CD14-positive monocyte (primary cell): ENCODE results near the gene PRRX2. TPM values are rescaled to one million over a fixed set of nuclear protein-coding genes. Genes with fewer than 3 reads are reported as not detected.

Experiments used
- DNase-seq, 3 donors: peaks; one replicate each; pipeline ENCODE4 v3.0.0-alpha.2; 2011 to 2022
- H2AFZ ChIP-seq: 2 replicates; pipeline ENCODE4 v1.6.0; 2012; ENCODE audit warnings: mild to moderate bottlenecking, low read depth, low read length, inconsistent platforms; ENCODE audit not compliant: insufficient read depth, poor library complexity, severe bottlenecking
- H3K27ac ChIP-seq, 2 donors: 1 replicate in 1 of 2; 2 replicates in 1 of 2; pipeline ENCODE4 v1.5.1; 2012 to 2013; ENCODE audit warnings: low read length in 2 of 2, control low read depth in 1 of 2, inconsistent platforms in 1 of 2, low read depth in 1 of 2, mild to moderate bottlenecking in 1 of 2
- H3K27me3 ChIP-seq, 2 donors: one replicate each; pipeline versions ENCODE4 v1.6.0 to v1.6.1; 2011 to 2013; ENCODE audit warnings: low read length in 2 of 2; ENCODE audit not compliant: control insufficient read depth in 2 of 2, insufficient read depth in 2 of 2
- H3K36me3 ChIP-seq, 2 donors: replicated peaks in 1 of 2; 1 replicate in 1 of 2; 2 replicates in 1 of 2; pipeline versions ENCODE4 v1.5.1 to v1.6.1; 2012 to 2013; ENCODE audit warnings: low read length in 2 of 2, control low read depth in 1 of 2, inconsistent platforms in 1 of 2, mild to moderate bottlenecking in 1 of 2; ENCODE audit not compliant: insufficient read depth in 2 of 2, control insufficient read depth in 1 of 2
- H3K4me1 ChIP-seq, 2 donors: 1 replicate in 1 of 2; 2 replicates in 1 of 2; pipeline versions ENCODE4 v1.5.1 to v1.6.1; 2012 to 2013; ENCODE audit warnings: low read length in 2 of 2, control low read depth in 1 of 2, inconsistent platforms in 1 of 2, mild to moderate bottlenecking in 1 of 2, moderate library complexity in 1 of 2; ENCODE audit not compliant: insufficient read depth in 2 of 2, control insufficient read depth in 1 of 2
- H3K4me2 ChIP-seq: replicated peaks from 2 replicates; pipeline ENCODE3; 2012; ENCODE audit warnings: low read length, moderate library complexity, mild to moderate bottlenecking; ENCODE audit not compliant: poor library complexity, severe bottlenecking; ENCODE audit errors: extremely low read depth
- H3K4me3 ChIP-seq, 3 experiments: fragments of 200-600 bp in 1 of 3; sonication (generic) in 1 of 3; replicated peaks in 1 of 3; 1 replicate in 2 of 3; 2 replicates in 1 of 3; pipeline ENCODE4 v1.5.1; 2011 to 2013; ENCODE audit warnings: low read length in 3 of 3, mild to moderate bottlenecking in 3 of 3, control low read depth in 2 of 3, low read depth in 2 of 3, inconsistent platforms in 1 of 3, moderate library complexity in 1 of 3
- H3K79me2 ChIP-seq: 2 replicates; pipeline ENCODE4 v1.6.0; 2012; ENCODE audit warnings: mild to moderate bottlenecking, control low read depth, inconsistent platforms, low read length, moderate library complexity; ENCODE audit not compliant: insufficient read depth
- H3K9ac ChIP-seq: 2 replicates; pipeline ENCODE4 v1.6.0; 2017; ENCODE audit warnings: low read length, mild to moderate bottlenecking; ENCODE audit not compliant: insufficient read depth, poor library complexity, severe bottlenecking
- H3K9me3 ChIP-seq, 2 donors: replicated peaks in 1 of 2; 1 replicate in 1 of 2; 2 replicates in 1 of 2; pipeline versions ENCODE4 v1.5.1 to v1.6.1; 2012 to 2013; ENCODE audit warnings: low read length in 2 of 2, control low read depth in 1 of 2; ENCODE audit not compliant: control insufficient read depth in 1 of 2, insufficient read depth in 1 of 2
- H4K20me1 ChIP-seq: 2 replicates; pipeline ENCODE4 v1.6.0; 2012; ENCODE audit warnings: mild to moderate bottlenecking, low read length, control low read depth, moderate library complexity; ENCODE audit not compliant: insufficient read depth
- H3K27ac Mint-ChIP-seq, 7 donors: one replicate each; pipeline ENCODE4 v1.8.0; 2020; ENCODE audit warnings: mild to moderate bottlenecking in 7 of 7, mixed read lengths in 7 of 7, moderate library complexity in 6 of 7, inconsistent platforms in 2 of 7
- H3K27me3 Mint-ChIP-seq, 3 donors: one replicate each; pipeline ENCODE4 v1.8.0; 2021 to 2022; ENCODE audit warnings: low read depth in 3 of 3, mild to moderate bottlenecking in 3 of 3, mixed read lengths in 3 of 3, moderate library complexity in 3 of 3, inconsistent platforms in 1 of 3
- H3K36me3 Mint-ChIP-seq, 2 donors: one replicate each; pipeline ENCODE4 v1.8.0; 2020; ENCODE audit warnings: mixed read lengths in 2 of 2, inconsistent platforms in 1 of 2, mild to moderate bottlenecking in 1 of 2
- H3K4me1 Mint-ChIP-seq: one replicate; pipeline ENCODE4 v1.8.0; 2020; ENCODE audit warnings: mild to moderate bottlenecking, mixed read lengths
- H3K4me3 Mint-ChIP-seq, 2 donors: one replicate each; pipeline ENCODE4 v1.8.0; 2020; ENCODE audit warnings: mild to moderate bottlenecking in 2 of 2, mixed read lengths in 2 of 2, moderate library complexity in 1 of 2
- H3K9me3 Mint-ChIP-seq, 7 donors: one replicate each; pipeline ENCODE4 v1.8.0; 2020 to 2022; ENCODE audit warnings: mixed read lengths in 7 of 7, mild to moderate bottlenecking in 6 of 7, moderate library complexity in 6 of 7, inconsistent platforms in 2 of 7
- CTCF ChIP-seq: fragments of 200-600 bp; IDR thresholded peaks from one replicate; pipeline ENCODE4 v1.8.0; 2022; ENCODE audit warnings: antibody characterized with exemption, mild to moderate bottlenecking
- WGBS: methylation state at CpG from one replicate; pipeline ENCODE4 v1.1.5; 2013; ENCODE audit warnings: missing lambda C conversion rate; ENCODE audit not compliant: insufficient coverage; 5-methylcytosine and 5-hydroxymethylcytosine counted together
- intact Hi-C, 2 donors: fragments of 100-400 bp; cut with micrococcal nuclease; formaldehyde crosslinking; loops; one replicate each; pipeline versions ENCODE4 v1.15.0 to v1.15.1; 2023
- polyA plus RNA-seq, 3 donors: library from polyadenylated mRNA; depleted of rRNA in 1 of 3; unstranded in 2 of 3; stranded (reverse) in 1 of 3; fragments of 300-500 nt in 2 of 3; fragments of >200 nt in 1 of 3; fragmentation: Illumina TruSeq in 2 of 3; gene quantifications; 1 replicate in 2 of 3; 2 replicates in 1 of 3; pipeline ENCODE4 v1.2.3, GENCODE V29; 2012 to 2021

Gene PRRX2
- polyA plus RNA-seq, 3 donors = not detected

- TF ChIP-seq CTCF = no peak
- Mint-ChIP-seq H3K9me3 (peaks cover 0 to 4% (median 1%) of the 10 kb centered on the region in 7 donors), H3K4me1 (peaks cover 31% of the 10 kb centered on the region), H3K27me3 (peaks cover 0 to 11% (median 0%) of the 10 kb centered on the region in 3 donors), H3K4me3 (no peak overlapping the region), H3K27ac (peak overlapping the region in 1 of 7 donors; percentile 63), H3K36me3 (peaks cover 2% of the 10 kb centered on the region in 2 donors)
- Histone ChIP-seq H3K9me3 (no peaks in the 10 kb centered on the region), H3K9ac (no peak overlapping the region), H3K79me2 (no peaks in the 10 kb centered on the region), H4K20me1 (no peaks in the 10 kb centered on the region), H3K36me3 (no peaks in the 10 kb centered on the region), H3K4me1 (peaks cover 21 to 28% of the 10 kb centered on the region in 2 donors), H3K4me2 (no peak overlapping the region), H3K4me3 (no peak overlapping the region), H2AFZ (no peak overlapping the region), H3K27me3 (no peaks in the 10 kb centered on the region), H3K27ac (no peak overlapping the region)
- 100% methylated on average over 2 of the region's 4 CpGs for WGBS
- intact Hi-C loops = no loop called here
- no peak for DNase-seq
These were observed 100.4 kb downstream of the PRRX2 start for GRCh38 chr9:129765764-129766317.

- Histone ChIP-seq H2AFZ (no peak overlapping the region), H4K20me1 (no peaks in the 10 kb centered on the region), H3K4me1 (peaks cover 10 to 15% of the 10 kb centered on the region in 2 donors), H3K79me2 (no peaks in the 10 kb centered on the region), H3K4me3 (no peak overlapping the region), H3K27ac (no peak overlapping the region), H3K4me2 (no peak overlapping the region), H3K27me3 (no peaks in the 10 kb centered on the region), H3K36me3 (no peaks in the 10 kb centered on the region), H3K9ac (no peak overlapping the region), H3K9me3 (no peaks in the 10 kb centered on the region)
- H3K4me1 Mint-ChIP-seq = peaks cover 23% of the 10 kb centered on the region
- no peak for DNase-seq
- peaks cover 2% of the 10 kb centered on the region in 2 donors for H3K36me3 Mint-ChIP-seq
- no peak overlapping the region for H3K4me3 Mint-ChIP-seq
- H3K27ac Mint-ChIP-seq = peak overlapping the region in 1 of 7 donors; percentile 56
- H3K27me3 Mint-ChIP-seq = peaks cover 0 to 4% (median 0%) of the 10 kb centered on the region in 3 donors
- 100% methylated on average over 5 of the region's 6 CpGs for WGBS
- TF ChIP-seq CTCF = no peak
- intact Hi-C loops = no loop called here
- H3K9me3 Mint-ChIP-seq = no peaks in the 10 kb centered on the region
These were observed 103.0 kb downstream of the PRRX2 start for GRCh38 chr9:129768486-129768885.
